UCSD-AML1 (cell line): ENCODE results near the gene GLI2.

Experiments used
- DNase-seq: peaks from one replicate; lab custom pipeline; 2025; ENCODE audit not compliant: unreplicated experiment; lab: John Stamatoyannopoulos, UW

GLI2 gene

DNA sequence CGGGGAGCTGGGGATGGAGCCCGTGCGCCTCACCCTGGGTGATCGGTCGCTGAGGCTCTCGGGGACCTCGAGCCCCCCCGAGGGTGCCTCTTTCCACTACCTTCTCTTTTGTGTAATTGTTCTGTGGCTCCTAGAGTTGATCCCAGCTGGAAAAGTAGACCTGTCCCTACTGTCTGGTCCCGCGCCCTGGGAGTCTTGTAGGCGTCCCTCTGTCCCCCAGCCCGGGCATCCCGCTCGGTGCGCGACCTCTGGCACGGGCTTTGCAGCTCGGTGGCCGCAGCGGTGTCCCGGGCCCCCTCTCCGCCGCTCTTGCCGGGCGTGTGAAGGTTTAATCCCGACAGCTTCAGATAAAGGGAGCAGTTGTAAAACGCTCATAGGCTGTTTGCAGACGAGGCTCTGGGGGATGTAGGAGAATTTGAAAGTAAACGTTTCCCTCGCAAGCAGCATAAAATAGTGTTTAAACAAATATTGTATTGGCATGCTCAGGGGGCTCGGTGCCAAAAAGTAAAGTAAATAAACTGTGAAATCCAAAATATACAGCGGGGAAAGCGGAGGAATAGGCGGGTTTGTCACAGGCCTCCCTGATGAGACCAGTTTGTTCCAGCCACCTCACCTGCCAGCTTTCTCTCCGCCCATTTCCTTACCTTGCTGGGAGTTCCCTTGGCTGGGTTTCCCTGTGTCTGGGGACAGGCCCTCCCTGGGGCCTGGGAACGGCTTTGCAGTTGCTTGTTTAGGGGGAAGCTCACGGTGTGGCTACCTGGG is 1.9 kb downstream of the GLI2 start:
- DNase-seq, result no peak

DNA sequence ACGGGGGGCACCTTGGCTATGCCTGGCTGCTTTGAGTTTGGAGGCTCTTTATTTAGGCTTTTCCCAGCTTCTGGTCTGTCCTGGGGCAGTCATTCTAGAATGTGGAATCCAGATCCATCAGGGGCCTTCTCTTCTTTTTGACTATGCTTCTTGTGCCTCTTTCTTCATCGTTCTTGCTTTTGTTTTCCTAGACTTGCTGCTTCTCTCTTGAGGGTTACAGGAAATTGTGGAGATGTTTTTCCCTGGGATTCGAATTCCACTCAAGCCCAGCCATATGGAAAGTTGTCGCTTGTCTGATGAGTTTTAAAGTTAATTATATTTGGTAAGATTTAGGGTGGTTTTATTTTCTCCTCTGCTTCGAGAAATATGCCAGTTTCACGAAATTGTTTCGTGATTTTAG is 2.4 kb downstream of the GLI2 start:
- no peak for DNase-seq

DNA sequence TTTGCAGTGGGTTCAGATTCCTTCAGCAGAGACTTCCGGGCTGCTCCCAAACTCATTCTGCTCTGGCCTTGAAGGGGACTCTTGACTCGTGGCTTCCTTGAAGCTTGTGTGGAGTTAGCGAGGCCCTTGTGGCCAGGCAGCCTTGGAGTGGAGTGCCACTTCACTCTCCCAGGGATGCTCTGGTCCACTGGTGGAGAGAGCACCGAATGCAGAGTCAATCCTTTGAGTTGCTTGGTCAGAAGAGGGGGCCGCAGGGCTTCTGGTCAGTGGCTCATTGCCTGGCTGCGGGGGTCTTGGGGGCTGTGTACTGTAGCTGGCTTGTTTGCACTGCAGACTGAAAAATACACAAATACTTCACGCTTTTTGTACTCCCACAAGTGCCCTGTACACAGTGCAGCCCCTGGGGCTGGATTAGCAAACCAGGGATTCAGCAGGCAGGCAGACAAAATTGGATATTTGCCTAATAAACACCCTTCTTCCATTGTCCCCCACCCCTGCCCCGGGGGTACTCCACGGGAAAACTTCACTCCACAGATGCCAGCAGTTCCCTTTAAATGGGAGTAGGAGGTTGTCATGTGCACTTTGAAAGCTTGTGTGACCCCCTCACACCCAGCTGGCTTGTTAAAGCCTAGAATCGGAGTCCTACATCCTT is 3.2 kb downstream of the GLI2 start:
- DNase-seq, result no peak

DNA sequence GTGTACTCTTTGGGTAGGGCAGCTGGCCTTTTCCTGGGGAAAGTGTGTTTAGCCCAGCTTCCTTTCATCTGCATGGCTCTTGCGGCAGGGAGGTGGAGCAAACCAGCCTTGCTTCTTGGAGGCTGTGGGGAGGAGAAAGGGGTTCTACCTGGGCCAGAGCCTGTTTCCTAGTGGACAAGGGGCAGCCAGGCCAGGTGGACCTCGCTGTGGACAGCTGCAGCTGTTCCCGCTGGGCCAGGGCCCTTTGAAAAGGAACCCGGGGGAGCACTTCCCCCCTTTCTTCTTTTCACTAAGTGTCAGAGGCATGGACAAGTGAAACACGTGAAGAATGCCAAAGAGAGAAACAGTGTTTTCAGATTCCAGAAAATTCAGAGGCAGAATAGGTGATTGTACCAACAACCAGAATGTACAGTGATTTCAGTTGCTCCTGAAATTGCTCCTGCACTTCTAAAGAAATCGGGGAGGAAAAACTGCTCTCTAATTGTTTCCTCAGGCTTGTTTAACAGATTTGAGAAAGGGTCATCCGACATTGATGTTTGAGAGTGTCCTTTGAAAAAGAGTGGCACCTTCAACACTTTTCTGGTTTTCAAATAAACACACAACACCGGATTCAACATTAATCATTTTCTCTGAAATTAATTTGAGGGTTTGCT is 3.9 kb downstream of the GLI2 start:
- no peak for DNase-seq

DNA sequence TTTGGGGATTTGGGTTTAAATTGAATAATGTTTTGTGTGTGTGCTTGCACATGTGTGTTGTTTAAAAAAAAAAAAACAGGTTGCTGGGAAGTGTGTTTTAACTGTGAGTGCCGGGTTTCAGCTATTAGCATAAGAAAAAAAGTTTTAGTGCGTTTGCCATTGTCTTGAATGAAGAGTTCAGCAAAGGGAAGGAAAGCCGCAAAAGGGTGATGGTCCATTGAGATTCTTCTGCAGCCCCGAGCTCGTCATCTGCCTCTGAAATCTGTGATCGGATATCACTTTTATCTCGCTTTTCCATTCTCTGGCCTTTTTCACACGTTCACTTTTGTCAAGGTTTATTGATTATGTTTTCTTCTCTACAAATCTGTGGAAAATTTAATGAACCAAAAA is 4.7 kb downstream of the GLI2 start:
- no peak for DNase-seq

DNA sequence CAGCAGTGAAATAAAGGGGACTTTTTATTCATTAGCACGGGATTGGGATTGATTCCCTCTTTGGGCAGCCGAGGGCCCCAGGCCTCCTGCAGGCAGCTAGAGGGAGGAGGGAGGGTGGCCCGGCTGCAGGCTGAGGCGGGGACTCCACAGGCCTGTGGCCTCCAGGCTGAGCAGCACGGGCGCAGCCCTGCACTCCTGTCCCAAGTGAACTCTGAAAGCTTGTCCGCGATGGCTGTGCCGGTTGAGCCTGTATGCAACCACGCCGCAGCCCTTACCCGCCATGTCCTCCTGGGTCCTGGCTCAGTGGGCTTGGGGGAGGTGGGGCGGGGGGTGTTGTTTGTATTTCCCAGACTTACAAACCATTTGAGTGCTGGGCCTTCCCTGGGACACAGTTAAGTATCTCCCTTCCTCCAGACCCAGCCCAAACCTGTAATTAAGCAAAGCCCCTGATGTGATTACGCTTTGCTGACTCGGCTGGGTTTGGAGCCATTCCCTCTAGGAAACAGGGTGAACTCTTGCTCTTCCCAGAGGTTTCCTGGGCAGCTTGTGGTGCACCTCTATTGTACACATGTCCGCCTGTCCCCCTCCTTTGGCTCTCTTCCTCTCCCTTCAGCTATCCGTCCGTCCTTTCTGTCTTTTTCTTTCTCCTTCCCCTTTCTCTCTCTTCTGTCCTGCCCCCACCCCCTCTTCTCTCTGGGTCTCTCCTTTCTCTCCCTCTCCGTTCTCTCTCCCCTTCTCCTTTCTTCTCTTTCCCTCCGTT is 5.3 kb downstream of the GLI2 start:
- DNase-seq, result no peak

DNA sequence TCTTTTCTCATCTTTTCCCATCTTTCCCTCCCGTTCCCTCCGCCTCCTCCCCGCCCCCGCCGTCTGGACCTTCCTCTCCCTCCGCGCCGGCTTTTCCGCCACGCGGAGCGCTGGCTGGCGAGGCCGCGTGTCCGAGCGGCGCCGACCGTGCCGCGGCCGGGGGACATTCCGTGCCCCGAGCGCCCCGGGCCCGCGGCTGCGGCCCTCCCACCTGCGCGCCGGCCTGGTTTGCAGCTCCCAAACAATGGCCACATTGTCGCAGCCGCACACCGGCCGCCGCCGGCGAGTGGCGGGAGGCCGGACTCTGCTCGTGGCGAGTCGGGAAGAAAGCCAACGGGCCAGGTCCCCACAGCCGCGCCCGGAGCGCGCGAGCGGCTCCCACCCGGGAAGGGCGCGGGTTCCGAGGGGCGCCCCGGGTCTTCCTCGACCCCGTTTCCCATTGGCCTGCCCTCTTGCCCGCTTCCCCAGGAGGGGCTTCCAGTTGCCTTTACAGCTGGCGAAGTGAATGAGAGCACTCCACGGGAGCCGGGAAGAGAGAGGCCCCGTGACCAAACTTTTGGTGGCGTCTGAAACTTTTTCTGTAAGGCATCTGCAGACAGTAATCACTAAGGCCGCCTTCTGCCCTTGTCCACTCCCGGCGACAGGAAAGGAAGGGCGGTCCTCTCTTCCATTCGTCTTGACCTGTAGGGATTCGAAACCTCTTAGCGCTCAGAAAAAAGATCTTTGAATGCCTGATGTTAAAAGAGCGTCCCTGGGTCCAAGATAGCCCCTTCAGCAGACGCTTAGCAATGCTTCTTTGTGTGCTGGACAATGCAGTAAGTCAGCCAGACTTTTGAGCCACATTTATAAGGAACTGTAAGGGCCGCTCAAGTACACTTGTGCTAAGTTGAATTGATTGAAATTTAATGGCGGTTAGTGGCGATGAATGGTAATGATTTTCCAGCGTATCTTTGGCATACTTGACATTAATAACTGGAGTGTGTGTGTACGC is 6.2 kb downstream of the GLI2 start:
- DNase-seq, result no peak

DNA sequence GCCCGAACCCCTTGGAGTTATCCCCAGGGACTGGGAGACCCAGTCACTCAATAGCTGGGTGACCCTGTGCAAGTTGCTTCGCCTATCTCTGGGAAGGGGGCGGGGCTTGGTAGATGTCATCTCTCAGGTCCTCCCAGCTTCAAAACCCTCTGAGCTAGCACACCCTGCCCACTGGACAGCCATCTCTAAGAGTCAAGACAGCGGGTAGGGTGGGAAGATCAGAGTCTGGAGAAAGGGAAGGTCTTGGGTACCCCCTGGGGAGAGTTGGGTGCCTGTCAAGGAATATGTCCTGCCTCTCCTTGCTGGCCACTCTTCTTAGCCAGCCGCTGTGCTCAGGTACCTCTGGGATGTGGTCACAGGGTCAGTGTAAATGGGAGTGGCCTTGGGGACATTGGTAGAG is 8.0 kb downstream of the GLI2 start:
- DNase-seq, result no peak

DNA sequence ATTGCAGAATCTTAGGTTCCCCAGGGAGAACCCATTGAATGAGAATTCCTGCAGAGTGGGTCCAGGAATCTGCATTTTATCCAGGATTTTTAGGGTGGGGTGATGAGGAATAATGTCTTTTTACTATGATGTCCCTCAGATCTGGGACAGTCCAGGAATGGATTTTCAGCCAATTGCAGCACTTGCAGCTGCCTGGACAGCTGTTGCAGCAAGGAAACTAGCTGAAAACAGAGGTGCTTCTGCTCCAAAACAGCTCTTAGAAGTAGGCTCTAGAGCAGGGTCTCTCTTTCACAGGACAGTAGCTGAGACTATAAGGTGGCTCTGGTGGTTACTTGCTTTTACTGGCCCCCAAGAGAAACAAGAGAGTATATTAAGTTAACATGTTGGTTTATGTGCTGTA is 9.1 kb downstream of the GLI2 start:
- no peak for DNase-seq

DNA sequence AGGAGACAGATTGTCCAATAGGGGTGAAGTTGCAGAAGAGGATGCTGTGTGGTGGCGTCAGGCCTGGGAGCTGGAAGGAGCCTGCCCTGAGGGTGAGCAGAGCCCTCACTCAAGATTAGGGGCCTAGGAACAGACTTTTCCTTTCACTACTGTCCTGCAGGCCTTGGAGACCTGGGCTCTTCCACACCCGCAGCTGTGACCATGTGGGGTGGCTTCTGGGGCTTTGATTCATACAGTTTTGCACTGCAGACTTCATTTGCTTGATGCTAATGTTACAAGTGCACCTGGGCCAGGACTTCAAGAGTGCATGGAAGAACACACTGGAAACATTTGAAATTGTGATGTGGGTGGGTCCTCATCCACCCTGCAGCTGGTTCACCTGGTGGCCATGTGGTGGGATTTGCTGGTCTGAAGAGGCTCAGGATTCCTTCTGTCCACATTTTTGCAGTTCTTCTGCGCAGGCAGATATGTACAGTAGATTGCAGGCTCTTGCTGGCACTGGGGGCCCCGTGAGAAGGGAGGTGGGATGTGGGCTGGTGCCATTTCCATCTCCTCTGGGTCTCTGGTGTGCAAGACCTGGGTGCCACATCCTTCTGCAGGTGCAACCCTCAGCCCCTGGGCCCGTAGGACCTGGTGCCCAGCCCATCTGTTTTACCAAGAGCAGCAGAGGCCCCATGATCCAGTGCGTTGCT is 9.9 kb downstream of the GLI2 start:
- DNase-seq, result no peak

DNA sequence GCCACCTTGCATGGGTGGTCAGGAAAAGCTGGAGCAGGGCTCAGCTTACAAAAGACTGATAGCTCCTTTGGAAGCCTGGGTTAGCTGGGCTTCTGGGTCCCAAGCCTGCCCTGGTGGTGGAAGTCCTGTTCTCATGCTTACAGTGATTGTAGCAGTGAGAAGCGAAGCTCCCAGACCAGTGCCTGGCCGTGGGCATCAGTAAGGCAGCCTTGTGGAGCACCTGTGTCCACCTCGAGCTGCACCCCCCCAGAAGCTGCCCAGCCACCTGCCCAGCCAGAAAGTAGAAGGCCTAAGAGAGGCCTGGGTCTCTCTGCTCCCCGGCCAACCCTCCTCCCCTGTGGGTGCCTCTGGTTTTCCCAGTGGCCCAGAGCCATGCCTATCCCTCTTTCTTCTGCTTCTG is 10.5 kb downstream of the GLI2 start:
- DNase-seq, result no peak

DNA sequence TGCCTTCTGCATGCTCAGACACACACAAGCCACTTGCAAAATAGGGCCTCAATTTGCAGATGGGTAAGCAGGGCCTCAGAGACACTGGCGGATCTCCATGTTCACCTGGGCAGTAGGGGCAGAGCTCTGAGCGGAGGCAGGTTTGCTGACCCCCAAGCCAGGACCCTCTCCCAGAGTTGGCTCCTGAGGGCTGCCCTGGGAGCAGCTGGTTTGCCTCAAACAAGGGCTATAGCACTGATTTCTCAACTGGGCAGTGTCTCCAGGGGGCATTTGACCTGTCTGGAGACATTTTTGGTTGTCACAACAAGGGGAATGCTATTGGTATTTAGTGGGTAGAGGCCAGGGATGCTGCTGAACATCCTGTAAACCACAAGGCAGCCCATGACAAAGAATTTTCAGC is 11.6 kb downstream of the GLI2 start:
- no peak for DNase-seq

DNA sequence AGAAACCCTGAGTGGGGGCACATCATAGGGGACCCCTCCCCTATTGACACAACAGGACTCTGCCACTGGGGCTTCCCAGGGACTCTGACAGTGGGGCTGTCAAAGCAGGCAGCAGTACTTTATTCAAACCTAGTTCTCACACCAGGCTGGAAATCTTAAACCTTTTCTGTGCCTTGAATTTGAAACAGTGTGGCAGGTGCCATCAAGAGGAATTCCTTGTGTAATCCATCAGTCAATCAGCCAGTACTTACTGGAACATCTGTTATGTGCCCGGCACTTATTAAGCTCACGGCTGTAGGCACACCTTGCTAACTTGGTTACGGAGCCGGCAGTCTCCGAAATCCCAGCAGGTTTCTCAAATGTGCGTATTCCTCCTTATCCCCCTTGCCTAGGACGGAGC is 12.0 kb downstream of the GLI2 start:
- no peak for DNase-seq

DNA sequence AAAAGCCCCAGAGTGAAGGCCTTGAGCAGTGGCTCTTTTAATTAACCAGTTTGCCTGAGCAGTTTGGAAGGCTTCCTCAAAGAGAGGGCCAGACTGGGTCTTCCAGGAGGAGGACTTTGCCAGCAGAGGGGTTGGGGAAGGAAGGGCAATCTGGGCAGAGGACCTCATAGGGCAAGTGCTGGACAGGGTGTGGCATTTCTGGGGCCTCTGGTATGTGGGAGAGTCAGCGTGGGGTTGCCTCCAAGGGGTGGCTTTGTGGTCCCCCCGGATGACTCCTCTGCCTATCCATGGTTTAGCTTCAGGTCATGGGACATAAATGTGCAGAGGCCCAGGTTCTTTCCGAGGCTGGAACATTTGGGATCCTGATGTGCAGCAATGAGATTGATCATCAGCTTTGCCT is 12.6 kb downstream of the GLI2 start:
- DNase-seq, result no peak

DNA sequence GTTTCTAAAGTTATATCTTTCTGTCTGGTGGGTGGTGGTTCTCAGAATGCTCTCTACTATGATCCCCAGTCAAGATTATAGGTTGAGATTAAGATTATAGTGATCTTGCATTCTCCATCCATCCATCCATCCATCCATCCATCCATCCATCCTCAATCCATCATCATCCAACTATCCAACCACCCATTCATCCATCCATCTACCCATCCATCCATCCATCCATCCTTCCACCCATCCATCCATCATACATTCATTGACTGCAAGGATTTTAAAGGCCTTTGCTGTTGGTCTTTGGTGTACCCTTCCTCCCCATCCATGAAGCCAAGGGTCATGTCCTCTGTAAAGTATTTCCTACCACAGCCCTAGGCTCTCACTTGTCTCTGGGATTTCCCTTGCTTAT is 13.1 kb downstream of the GLI2 start:
- no peak for DNase-seq

DNA sequence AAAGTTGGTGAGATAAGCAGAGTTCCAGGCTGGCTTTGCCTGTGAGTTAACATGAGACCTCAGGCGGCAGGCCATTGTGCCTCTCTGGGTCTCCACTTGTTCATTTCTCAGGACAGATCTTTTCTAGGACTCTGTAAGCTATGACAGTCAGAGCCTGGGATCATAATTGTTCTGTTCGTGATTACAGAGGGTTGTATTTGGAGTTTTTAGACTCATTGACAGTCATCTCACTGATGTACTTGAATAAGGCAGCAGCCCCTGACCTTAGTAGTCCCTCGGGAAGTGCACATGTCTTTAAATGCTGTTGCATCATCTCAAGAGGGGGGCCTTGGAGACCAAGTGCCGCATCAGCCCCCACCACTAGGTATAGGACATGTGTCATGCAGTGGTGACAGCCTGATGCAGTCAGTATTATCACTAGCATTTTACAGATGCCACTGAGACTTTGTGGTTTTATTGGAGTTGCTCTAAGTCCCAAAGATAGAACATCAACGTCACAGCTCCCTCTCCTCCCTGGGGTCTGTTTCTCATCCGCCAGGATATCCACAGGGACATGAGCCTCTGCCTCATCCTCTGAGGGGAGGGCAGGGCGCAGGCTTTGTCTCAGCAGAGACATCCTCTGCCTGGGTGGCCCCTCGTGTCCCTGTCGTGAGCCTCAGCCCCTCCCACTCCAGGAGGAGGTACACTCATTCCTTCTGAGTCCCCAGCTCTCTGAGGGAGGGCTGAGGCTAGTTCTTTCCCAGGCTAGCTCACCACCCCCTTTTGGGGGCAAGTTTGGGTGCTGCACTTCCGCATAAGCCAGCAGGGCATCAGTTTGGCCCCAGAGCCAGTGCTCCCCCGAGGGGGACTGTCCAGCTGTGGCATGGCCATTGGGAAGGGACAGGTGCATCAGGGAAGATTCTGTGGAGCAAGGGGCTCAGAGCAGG is 14.1 kb downstream of the GLI2 start:
- no peak for DNase-seq

DNA sequence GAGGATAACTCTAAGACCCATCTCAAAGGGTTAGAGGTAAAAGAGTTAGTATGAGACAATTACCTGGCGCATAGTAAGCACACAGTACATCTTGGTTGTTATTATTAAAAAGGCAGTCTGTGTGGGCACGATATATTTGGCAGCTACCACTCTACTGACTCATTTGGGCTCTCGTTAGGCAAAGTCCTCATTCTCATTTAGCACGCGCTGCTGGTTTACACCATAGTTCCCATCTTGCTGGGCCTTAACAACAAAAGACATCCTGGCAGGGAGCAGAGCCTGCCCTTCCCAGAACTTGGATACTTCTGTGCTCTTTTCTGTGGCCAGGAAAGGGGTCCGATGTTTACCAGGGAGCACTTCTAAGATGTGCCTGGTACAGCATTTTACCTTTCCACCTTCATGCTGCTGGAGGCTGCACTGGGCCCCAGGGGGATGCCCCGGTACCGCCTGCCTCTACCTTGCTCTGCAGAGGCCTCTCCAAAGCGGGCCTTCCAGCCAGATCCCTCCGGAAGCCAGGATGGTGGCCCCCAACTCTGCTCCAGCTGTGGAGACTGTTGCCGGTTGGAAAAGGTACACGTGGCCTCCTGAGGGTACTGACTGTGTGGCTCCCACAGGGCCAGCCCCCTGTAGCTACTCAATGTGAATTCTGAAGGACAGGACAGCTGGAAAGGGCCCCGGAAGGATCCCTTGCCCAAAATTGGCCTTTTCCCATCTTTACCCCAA is 15.0 kb downstream of the GLI2 start:
- DNase-seq, result no peak

DNA sequence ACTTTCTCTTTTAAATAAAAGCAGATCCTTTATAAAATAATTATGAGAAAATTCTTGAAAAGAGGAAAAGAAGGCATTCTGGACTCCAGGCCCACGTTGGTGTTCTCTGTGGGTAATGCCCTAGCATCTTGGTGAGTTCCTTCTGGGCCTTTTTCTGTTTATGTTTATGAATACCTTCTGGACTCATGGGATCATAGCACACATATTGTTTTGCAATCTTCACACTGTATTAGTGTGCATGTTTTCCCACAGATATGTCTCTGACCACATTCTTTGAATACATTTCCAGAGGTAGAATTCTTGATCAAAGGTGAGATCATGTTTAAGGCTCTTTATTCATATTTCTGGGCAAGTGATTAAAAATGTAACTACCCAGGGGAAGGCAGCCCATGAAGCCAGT is 15.9 kb downstream of the GLI2 start:
- DNase-seq, result no peak
